Skeletal muscle tissue (tissue), 4 donors: Measurements from ENCODE around the gene TMEM50A. TPM values are rescaled to one million over a fixed set of nuclear protein-coding genes. Genes with fewer than 3 reads are reported as not detected.
"Not testable (repeated sequence)": the region's sequence is repeated elsewhere in the genome, so short reads cannot be mapped to it uniquely, and the experiment has no call there.

Experiments
- H3K27ac ChIP-seq: one replicate; pipeline ENCODE4 v1.7.0; 2013; ENCODE audit warnings: mild to moderate bottlenecking, low read depth, low read length, inconsistent platforms
- H3K27me3 ChIP-seq, 3 donors: one replicate each; pipeline ENCODE4 v1.7.0; 2013; ENCODE audit warnings: low read length in 3 of 3; ENCODE audit not compliant: control insufficient read depth in 3 of 3, insufficient read depth in 3 of 3
- H3K36me3 ChIP-seq, 3 donors: one replicate each; pipeline ENCODE4 v1.7.0; 2013; ENCODE audit warnings: low read length in 3 of 3; ENCODE audit not compliant: control insufficient read depth in 3 of 3, insufficient read depth in 3 of 3
- H3K4me1 ChIP-seq, 3 donors: one replicate each; pipeline ENCODE4 v1.7.0; 2013; ENCODE audit warnings: low read length in 3 of 3, mild to moderate bottlenecking in 3 of 3; ENCODE audit not compliant: control insufficient read depth in 3 of 3, insufficient read depth in 3 of 3
- H3K4me3 ChIP-seq, 3 donors: one replicate each; pipeline ENCODE4 v1.7.0; 2013; ENCODE audit warnings: low read length in 3 of 3
- H3K9ac ChIP-seq, 3 donors: one replicate each; pipeline ENCODE4 v1.7.0; 2013; ENCODE audit warnings: low read length in 3 of 3, mild to moderate bottlenecking in 3 of 3, moderate library complexity in 2 of 3, low read depth in 1 of 3
- H3K9me3 ChIP-seq, 3 donors: one replicate each; pipeline ENCODE4 v1.7.0; 2013; ENCODE audit warnings: low read length in 3 of 3; ENCODE audit not compliant: control insufficient read depth in 3 of 3
- total RNA-seq: library from RNA; depleted of rRNA; stranded (reverse); fragments of >200 nt; gene quantifications from one replicate; pipeline ENCODE4 v1.2.3, GENCODE V29; 2014
- donor health status: Osteomylitis.

The TMEM50A gene
- total RNA-seq, 1 donor from 2014 or later: 72.0 TPM

- H3K4me3 ChIP-seq, H3K27ac ChIP-seq, H3K36me3 ChIP-seq, H3K27me3 ChIP-seq, H3K9me3 ChIP-seq, H3K4me1 ChIP-seq, H3K9ac ChIP-seq: not testable (repeated sequence)
These were observed 71.7 kb downstream of the TMEM50A start for GRCh38 chr1:25409641-25410427.

Other genes with a start within 250 kb of the TMEM50A start
- gene SYF2, start 105.8 kb upstream of the TMEM50A start, total RNA-seq: 33.9 TPM
- 46.4 TPM for gene RSRP1, start 90.9 kb upstream of the TMEM50A start, total RNA-seq
- 2.1 TPM for gene RHD, start 65.8 kb upstream of the TMEM50A start, total RNA-seq
- 0.52 TPM for gene RHCE, start 82.5 kb downstream of the TMEM50A start, total RNA-seq
- gene MACO1, start 92.6 kb downstream of the TMEM50A start, total RNA-seq: 16.2 TPM
- gene LDLRAP1, start 205.3 kb downstream of the TMEM50A start, total RNA-seq: 4.7 TPM